DMS79 treated with DMSO at 0.1 percent for 48 hours (cell line): ENCODE data around the gene FGF12.

Source experiments
- DNase-seq: peaks from one replicate; lab custom pipeline; 2025; lab: John Stamatoyannopoulos, UW

FGF12 gene

DNA sequence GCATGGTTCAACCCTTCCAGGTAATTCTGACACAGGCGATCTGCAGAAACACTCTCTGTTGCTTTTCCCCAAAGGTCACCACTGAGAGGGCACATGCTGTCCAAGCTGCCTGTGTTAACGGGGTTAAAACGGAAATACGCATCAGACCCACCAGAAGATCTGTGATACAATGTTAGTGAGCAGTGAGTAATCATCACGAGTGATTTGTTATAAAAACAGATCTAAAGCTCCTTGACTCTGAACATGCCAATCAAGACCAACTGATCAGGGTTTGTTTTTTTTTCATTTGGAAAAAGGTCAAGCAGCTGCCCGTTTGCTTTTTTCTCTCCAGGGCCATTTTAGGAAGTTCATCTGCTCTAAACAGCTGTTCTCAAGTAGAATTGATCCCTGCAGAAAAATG lies 43.2 kb downstream of the FGF12 start:
- no peak for DNase-seq

DNA sequence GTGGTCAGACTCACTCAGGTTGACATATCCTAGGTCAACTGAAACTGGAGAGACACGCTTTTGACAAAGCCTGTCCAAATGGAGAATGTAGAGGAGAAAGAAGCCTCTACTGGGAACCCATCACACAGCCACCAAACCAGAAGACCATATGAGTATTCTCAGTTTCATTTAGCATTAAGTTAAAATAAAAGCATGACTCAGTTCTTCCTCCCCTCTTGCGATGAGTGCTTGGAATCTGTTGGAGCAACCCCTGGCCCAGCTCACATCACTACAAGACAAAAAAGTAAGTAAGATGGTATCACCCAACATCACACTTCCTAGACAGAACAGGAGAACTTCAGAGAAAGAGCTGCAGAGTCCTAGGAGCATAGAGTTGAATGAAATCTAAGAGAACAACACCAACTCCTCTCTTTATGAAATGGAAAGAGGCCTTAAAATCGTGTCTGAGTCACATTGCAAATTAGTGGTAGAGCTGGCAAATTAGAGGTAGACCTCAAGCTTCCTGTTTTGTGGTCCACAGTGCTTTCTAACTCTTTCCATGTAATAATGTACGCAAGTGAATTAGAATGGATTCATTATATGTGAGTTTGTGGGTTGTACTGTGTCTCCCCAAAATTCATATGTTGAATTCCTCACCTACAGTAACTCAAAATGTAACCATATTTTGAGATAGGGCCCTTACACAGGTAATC lies 51.2 kb downstream of the FGF12 start:
- no peak for DNase-seq

DNA sequence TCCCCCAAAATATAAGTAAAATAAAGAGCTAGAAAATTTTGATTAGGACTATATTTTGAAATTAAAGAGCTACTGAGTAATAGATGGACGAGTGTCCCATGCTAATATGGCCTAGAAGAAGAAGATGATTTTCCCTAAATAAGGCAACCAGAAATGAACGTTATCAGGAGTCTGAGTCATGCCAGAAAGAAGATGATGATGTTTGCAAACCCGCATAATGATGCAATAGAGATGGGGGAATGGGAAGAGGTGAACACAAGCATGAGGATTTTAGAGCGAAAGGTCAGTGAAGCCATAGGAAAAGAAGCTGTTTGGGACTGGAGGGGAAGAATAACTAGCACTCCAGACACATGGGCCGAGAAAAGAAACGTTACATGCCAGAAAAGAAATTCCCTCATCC lies 71.7 kb downstream of the FGF12 start:
- no peak for DNase-seq

DNA sequence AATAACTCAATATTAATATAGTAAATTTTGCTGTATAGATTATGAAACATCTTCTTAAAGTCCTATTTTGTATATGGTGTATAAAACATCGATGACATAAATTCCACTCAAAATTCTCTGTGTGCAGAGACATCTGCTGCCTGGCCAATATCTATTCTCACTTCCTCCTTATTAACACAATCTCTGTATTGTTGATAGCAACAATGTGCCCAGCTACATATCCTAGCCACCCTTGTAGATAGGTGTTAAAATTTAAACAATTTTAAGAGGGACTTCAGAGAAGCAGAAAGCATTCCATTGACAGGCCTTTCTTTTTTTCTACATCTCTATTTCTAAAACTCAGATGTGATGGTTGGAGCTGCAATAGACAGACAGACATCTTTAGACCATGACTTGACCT lies 72.3 kb downstream of the FGF12 start:
- no peak for DNase-seq

DNA sequence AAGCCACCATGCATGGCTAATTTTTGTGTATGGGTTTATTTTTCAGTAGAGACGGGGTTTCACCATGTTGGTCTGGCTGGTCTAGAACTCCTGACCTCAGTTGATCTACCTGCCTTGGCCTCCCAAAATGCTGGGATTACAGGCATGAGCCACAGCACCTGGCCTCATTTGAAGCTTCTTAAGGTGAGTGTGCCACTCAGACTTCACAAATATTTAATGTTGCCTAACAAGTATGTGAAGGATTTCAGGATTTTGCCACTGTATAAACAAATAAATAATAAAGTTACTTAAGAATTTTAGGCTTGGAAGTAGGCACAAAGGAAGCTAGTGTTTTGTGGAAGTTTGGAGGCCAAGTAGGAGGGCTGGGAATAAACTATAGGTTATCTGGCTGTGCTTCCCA lies 73.5 kb downstream of the FGF12 start:
- no peak for DNase-seq

DNA sequence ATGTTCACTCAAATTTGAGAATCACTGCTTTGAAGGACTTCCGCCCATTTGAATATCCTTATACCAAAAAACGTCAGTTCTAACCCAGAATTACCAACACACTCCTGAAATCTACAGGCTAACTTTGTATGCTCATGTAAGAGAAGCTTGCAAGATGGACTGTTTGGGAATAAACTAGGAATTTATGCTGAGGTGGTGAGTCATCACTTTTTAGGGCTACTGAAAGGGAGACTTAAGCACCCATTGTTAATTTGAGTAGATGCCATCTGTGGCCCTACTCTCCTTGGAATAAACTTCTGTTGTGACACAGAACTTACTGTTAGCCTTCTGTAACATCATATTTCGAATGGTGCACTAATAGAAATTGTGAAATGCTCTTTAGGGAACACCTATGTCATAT lies 74.6 kb downstream of the FGF12 start:
- no peak for DNase-seq

DNA sequence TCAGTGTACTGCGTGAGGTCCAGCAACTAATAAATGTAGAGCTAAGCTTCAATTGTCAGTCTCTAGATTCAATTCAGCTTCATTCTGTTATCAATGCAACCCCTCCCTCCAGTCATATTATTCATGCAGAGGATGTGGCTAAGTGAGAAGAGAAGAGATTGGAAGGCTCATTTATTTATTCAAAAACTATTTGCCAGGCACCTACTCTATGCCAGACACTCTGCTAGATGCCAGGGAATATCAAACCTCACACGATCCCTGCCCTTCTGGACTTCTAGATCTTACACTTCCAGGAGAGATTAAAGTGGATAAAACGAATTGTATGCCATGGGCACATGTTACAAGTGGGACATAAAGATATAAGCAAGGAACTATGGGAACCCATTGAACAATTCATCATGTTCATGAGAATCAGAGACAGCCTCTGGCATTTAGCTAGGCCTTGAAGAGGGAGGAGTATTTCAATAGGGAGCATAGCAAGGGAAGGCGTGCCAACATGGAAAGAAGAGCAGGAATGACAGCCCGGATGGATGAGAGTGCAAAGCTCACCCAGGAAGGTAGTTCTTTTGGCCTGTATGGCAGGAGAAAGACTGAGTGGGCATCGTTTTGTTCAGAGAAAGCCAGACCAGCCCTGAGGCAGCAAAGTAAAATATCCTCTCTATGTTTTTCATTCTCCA lies 75.4 kb downstream of the FGF12 start:
- no peak for DNase-seq

DNA sequence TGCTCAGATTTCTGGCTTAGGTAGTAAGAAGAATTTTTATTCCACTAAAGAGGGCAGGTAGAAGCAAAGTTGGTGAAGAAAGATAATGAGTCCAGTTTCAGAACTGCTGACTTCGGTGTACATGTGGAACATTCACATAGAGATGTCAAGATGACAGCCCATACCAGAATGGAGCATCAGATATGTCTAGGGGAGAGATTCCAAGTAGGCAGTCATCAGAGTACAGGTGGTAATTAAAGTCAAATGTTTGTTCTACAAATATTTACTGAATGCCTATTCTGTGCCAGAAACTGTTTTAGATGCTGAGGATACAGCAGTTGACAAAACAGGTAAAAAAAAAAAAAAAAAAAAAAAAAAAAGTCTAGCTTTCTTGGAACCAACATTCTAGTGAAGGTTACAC lies 81.9 kb downstream of the FGF12 start:
- no peak for DNase-seq

DNA sequence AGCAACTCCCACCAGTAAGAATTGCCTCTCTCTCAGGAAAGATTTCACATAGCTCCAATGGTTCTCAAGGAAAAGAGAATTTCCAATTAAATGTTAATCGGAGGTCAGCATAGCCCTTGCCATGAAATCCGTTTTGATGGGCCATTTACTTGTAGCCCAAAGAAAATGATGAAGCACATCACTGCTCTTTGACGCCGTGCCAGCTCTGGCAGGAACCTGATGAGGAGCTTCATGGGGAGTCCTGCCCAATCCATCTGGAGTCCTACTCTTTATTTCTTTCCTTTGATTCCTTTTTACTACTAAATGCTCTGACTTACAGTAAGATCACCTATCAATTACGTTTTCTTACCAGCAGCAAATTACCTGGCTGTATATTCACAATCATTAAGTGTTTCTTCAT lies 84.7 kb downstream of the FGF12 start:
- DNase-seq, result no peak

DNA sequence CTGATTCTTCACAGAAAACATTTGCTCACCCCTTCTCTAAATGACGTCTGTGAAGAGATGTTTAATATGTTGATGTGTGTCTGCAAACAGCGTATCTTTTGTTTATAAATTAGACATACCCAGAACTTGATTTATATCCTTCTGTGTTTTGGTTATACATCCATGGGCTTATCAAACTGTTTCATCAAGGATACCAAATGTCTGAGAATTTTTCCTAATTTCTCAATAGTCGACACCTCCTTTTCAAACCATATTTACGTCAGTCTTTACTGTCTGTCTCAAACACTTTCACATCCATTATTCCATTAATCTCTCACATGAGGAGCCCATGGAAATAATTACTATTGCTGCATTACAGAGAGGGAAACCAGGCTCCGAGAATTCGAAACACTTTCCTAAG lies 85.4 kb downstream of the FGF12 start:
- DNase-seq, result no peak

DNA sequence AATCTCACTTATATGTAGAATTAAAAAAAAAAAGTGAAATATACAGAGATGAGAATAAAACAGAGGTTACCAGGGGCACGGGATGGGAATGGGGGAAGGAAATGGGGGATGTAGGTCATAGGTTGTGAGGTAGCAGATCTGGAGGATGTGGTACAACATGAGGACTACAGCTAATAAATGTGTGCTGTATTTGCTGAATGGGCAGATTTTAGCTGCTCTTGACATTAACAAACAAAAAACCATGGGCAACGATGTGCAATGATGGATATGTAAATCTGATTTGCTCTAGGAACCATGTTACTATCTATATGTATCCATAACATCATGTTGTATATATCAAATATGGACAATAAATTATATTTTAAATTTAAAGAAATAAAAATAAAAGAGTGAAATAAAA lies 87.4 kb downstream of the FGF12 start:
- DNase-seq, result no peak

DNA sequence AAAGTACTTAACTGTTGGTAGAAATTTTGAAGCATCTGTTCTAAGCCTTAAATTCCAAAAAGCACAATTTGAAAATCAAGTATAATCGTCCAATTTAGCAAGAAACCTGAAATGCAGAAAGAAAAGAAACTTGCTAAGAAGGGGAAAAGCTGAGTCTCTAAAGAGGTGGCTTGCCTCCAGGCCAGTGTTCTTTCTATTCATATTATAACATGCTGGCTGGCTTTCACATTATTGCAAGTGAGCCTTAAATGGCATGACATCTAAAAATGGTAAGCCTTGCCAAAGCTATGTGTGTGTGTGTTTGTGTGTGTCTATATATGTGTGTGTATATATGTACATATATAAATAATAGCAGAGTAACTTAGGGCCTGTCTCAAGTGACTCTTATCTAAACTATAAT lies 89.5 kb downstream of the FGF12 start:
- no peak for DNase-seq

DNA sequence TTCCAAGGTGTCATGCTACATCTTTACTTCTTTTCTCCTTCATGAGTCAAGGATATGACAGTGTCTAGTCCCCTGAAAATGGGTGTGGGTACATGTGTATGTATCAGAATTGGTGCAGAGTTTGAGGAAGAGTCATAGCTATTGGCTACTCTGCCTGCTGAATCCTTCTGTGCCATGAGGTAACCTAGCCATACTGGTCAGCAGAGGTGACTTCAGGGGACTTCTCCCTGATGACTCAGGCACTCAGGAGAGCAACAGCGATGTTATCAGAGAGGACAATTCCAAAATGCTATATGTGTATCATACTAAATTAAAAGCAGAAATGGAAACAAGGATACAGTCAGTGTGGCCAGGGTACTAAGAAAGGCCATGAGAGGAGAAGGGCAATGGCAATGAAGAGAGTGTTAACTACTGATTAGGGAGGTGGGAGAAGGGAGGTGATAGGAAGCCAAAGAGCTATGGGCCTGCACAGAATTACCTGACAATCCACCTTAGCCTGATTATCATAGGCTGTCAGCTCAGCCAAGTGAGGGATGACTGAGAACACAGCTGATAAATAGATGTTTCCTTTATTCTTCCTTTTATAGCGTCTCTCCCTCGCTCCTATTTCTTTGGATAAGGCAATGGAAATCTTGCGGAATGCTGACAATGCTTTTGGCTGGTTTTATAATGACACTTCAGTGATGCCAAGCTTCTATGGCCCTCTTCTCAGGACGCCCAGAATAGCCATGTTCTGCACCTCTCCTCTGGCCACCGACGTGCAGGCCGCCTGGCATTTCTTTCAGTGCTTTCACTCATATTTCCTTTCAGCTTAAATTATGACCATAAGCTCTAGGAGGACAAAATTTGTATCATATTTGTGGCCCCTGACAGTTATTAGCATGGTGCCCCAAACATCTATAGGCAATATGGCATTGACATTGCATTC lies 90.6 kb downstream of the FGF12 start:
- DNase-seq, result no peak

DNA sequence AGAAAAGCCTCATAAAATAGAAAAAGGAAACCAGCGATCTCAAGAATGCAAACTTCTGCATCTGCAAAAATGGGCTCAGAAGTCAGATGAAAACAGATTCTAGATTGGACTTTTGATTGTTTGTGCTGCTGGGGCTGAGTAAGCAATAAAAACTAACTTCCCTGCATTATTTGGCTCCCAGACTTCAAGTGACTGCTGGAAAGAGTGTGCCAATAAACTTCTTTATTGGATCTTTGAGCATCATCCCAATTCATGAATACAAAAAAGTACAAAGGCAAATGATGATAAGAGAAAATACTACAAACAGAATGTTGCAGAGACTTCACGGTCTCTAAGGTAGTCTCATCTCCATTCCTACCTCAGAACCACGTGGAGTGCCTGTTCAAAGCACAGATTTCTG lies 97.9 kb downstream of the FGF12 start:
- DNase-seq, result no peak

DNA sequence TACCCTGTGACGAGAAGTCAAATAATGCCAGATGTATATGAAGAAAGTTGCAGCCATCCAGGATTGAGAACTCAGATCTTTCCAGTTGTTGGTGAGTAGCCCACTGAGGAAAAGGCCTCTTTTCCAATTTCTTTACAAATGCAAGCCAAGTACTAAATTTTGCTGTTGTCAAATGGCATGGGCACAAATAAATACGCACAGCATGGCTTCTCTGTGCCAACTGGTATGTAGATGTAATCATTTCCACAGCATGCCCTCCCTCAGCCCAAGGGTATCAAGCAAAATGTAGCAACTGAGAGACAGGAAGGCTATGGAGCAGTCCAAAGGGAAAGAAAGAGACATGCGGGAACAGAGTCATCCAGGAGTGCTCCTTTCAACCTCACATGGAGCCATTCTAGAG lies 105.4 kb downstream of the FGF12 start:
- DNase-seq, result no peak

DNA sequence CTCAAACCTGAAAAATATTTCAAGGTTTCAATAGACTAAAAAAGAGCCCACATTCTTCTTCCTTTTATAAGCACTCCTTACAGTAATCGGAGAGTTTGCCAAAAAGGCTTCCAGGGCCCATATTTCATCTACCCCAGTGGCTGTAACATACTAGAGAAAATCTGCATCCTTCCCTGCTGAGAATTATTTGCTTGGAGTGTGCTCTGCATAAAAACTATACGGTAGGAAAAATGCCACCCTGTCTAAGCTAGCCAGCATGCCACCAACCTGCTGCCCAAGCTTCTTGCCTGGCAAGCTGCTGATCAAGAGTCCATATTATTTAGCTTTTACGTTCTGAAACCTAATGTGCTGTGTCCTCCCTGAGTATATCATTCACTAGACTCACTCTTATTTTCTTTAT lies 107.1 kb downstream of the FGF12 start:
- DNase-seq, result no peak

DNA sequence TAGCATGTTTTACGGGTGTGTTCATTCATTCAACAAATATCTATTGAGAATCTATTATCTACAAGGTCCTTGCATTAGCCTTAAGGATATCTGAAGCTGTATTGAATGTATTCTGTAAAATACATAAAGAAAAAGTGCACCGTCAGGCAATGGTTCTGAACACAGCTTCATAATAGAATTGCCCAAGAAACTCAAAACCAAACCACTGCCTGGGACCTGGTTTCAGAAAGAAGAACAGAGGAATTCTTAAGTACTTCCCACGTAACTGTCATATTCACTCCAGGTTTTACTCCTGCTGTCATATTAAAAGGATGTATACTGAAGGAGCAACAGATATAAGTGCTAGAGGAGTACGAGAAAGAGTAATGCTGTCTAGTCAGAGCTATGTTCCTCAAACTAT lies 115.9 kb downstream of the FGF12 start:
- DNase-seq, result no peak

DNA sequence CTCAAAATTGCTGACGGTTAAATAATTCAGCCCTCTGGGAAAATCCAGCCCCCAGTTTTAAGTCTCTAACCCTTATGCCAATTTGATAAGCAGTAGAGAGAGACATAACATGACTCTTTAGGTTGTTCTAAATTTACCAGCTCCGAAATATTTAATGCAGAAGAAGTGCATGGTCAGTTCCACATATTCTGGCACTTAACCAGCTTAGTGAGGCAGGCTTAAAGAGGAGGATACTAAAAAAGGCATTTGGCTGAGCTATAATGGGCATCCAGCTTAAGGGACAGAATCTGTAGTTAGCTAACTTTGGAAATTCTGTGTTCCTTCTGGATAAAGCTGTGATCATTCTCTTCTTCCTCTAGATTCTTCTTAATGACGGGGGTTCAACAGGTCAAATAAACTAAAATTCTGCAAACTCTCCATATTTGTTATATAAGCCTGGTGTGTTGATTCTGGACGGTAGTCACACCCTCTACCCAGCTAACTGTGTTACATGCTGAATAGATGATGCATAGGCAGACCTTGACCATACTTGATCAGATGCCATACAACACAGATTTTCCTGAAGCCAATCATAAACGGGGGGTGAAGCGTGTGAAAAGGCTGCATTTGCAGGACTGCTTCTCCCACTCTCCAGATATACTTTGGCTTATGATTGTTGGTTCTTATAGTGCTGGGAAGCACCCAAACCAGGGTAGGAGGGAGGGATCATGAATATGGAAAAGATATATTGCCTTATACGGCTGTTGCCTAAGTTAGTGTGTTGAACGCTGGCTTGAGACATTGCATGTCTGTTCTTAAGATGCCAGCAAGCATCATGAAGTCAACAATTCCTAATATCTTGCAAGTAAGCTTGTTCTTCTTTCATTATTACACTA lies 118.4 kb downstream of the FGF12 start:
- no peak for DNase-seq

DNA sequence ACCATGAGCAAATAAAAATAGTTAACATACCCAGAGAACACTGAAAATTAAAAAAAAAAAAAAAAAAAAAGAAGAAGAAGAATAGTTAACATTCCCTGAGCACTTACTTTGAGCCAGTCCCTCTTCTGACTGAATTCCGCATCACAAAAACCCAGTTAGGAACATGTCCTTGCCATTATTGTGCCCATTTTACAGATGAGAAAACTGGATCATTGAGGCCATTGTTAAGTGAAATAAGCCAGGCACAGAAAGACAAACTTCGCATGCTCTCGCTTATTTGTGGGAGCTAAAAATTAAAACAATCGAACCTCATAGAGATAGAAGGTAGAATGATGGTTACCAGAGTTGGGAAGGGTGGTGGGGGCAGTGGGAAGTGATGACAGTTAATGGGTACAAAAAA lies 119.5 kb downstream of the FGF12 start:
- DNase-seq, result no peak

DNA sequence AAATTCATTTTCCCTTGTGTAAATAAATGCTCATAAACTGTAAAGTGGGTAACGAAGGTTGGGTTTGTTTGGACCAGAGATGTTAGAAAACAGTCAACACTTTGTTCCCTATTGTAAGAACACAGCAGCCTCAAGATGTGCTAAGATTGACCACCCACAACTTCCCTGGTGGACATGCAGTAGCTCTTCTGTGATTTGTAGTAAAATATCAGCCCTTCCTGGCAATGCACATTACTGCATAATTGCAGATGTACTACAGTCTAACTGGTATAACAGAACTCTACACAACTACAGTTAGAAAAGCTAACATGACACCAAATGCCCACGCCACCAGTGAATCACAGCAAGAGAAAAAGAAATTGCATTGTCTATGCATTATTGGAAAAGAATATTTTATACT lies 129.4 kb downstream of the FGF12 start:
- no peak for DNase-seq

DNA sequence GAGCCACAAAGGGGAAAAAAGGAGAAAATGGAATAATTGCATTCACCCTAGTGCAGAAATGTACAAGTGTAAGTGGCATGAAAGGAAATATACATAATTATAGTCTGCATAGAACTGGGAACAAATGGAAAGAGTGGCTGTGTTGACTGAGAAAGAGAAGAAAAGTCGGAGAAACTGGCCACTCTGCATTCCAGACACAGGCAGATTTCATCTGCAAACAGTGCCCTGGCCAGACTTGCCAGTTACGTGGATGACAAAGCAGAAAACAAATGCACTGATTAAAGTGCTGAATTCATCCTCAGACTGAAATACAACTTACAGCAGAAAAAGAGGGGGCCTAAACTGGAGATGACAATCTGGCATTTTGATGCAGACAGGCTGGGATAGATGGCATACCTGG lies 129.8 kb downstream of the FGF12 start:
- DNase-seq, result no peak

DNA sequence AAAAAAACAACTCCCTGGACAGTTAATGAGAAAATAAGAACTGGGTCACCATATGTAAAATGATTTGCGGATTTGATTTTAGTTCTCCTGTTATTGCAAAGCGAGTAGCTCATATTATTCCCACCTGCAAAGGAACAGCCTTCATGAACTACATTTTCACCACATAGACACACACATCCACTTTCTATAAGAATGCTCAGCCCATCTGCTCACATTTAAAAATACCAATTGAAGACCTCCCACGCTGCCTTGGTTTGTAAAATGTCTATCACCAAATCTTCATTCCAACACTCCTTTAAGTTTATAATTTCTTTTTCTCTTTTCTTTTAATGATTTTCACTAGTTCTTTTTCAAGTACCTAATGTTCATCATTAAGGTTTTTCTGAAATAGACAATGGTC lies 148.6 kb downstream of the FGF12 start:
- no peak for DNase-seq
